ENCODE data around the gene HS1BP3.

The HS1BP3 gene

GRCh38 chr2:20626698-20627513 lies 24.0 kb downstream of the HS1BP3 start:
- in situ Hi-C loops (cut with HindIII; ENCODE audit: low pct_ligation_motif_present, low pct_unique_long_range_greater_than_20kb, low sequenced_read_pairs): loop anchor here (25.0 kb wide), 1 partner anchor 190 kb away; the partner anchor contains the start of gene RHOB
- DNase-seq: peak; percentile 92

GRCh38 chr2:20626392-20626697 lies 24.6 kb downstream of the HS1BP3 start:
- in situ Hi-C loops (cut with HindIII; ENCODE audit: low pct_ligation_motif_present, low pct_unique_long_range_greater_than_20kb, low sequenced_read_pairs): loop anchor here (25.0 kb wide), 1 partner anchor 189 kb away; the partner anchor contains the start of gene RHOB
- DNase-seq: no peak

- in situ Hi-C loops (cut with HindIII; ENCODE audit: low pct_ligation_motif_present, low pct_unique_long_range_greater_than_20kb, low sequenced_read_pairs): loop anchor here (25.0 kb wide), 1 partner anchor 188 kb away; the partner anchor contains the start of gene RHOB
- DNase-seq: peak; percentile 68
Observed at GRCh38 chr2:20625491-20626391, 25.2 kb downstream of the HS1BP3 start.

GRCh38 chr2:20624884-20625485 lies 25.9 kb downstream of the HS1BP3 start:
- DNase-seq: no peak
- in situ Hi-C loops (cut with HindIII; ENCODE audit: low pct_ligation_motif_present, low pct_unique_long_range_greater_than_20kb, low sequenced_read_pairs): loop anchor here (25.0 kb wide), 1 partner anchor 188 kb away; the partner anchor contains the start of gene RHOB

- DNase-seq: no peak
- in situ Hi-C loops (cut with HindIII; ENCODE audit: low pct_ligation_motif_present, low pct_unique_long_range_greater_than_20kb, low sequenced_read_pairs): no loop called here
Observed at GRCh38 chr2:20624156-20624883, 26.6 kb downstream of the HS1BP3 start.

GRCh38 chr2:20623741-20624155 lies 27.1 kb downstream of the HS1BP3 start:
- no peak for DNase-seq
- in situ Hi-C loops (cut with HindIII; ENCODE audit: low pct_ligation_motif_present, low pct_unique_long_range_greater_than_20kb, low sequenced_read_pairs): no loop called here

- in situ Hi-C loops (cut with HindIII; ENCODE audit: low pct_ligation_motif_present, low pct_unique_long_range_greater_than_20kb, low sequenced_read_pairs): no loop called here
- DNase-seq: no peak
Observed at GRCh38 chr2:20623241-20623640, 27.7 kb downstream of the HS1BP3 start.

GRCh38 chr2:20622731-20623130 lies 28.2 kb downstream of the HS1BP3 start:
- in situ Hi-C loops (cut with HindIII; ENCODE audit: low pct_ligation_motif_present, low pct_unique_long_range_greater_than_20kb, low sequenced_read_pairs): no loop called here
- no peak for DNase-seq

GRCh38 chr2:20622296-20622686 lies 28.6 kb downstream of the HS1BP3 start:
- in situ Hi-C loops (cut with HindIII; ENCODE audit: low pct_ligation_motif_present, low pct_unique_long_range_greater_than_20kb, low sequenced_read_pairs): no loop called here
- DNase-seq: no peak

GRCh38 chr2:20621366-20622295 lies 29.3 kb downstream of the HS1BP3 start:
- no peak for DNase-seq
- in situ Hi-C loops (cut with HindIII; ENCODE audit: low pct_ligation_motif_present, low pct_unique_long_range_greater_than_20kb, low sequenced_read_pairs): no loop called here

- DNase-seq: no peak
- in situ Hi-C loops (cut with HindIII; ENCODE audit: low pct_ligation_motif_present, low pct_unique_long_range_greater_than_20kb, low sequenced_read_pairs): no loop called here
Observed at GRCh38 chr2:20620696-20621365, 30.1 kb downstream of the HS1BP3 start.

- in situ Hi-C loops (cut with HindIII; ENCODE audit: low pct_ligation_motif_present, low pct_unique_long_range_greater_than_20kb, low sequenced_read_pairs): no loop called here
- DNase-seq: no peak
Observed at GRCh38 chr2:20620271-20620681, 30.6 kb downstream of the HS1BP3 start.

GRCh38 chr2:20619624-20620024 lies 31.3 kb downstream of the HS1BP3 start:
- in situ Hi-C loops (cut with HindIII; ENCODE audit: low pct_ligation_motif_present, low pct_unique_long_range_greater_than_20kb, low sequenced_read_pairs): no loop called here

GRCh38 chr2:20618886-20619521 lies 31.9 kb downstream of the HS1BP3 start:
- no peak for DNase-seq
- in situ Hi-C loops (cut with HindIII; ENCODE audit: low pct_ligation_motif_present, low pct_unique_long_range_greater_than_20kb, low sequenced_read_pairs): no loop called here

More at GRCh38 chr2:20619624-20620024, 31.3 kb downstream of the HS1BP3 start:
- no peak for DNase-seq

GRCh38 chr2:20618468-20618885 lies 32.4 kb downstream of the HS1BP3 start:
- in situ Hi-C loops (cut with HindIII; ENCODE audit: low pct_ligation_motif_present, low pct_unique_long_range_greater_than_20kb, low sequenced_read_pairs): no loop called here
- no peak for DNase-seq

- DNase-seq: peak; percentile 98
- in situ Hi-C loops (cut with HindIII; ENCODE audit: low pct_ligation_motif_present, low pct_unique_long_range_greater_than_20kb, low sequenced_read_pairs): no loop called here
Observed at GRCh38 chr2:20617892-20618467, 32.9 kb downstream of the HS1BP3 start.

Measured in ACHN (cell line).